OCI-M1 (cell line): ENCODE results near the gene OR7D2.
"Not testable (repeated sequence)": the region's sequence is repeated elsewhere in the genome, so short reads cannot be mapped to it uniquely, and the experiment has no call there.

ENCODE experiments used
- DNase-seq: peaks from one replicate; lab custom pipeline; 2025; lab: John Stamatoyannopoulos, UW

The OR7D2 gene

DNA sequence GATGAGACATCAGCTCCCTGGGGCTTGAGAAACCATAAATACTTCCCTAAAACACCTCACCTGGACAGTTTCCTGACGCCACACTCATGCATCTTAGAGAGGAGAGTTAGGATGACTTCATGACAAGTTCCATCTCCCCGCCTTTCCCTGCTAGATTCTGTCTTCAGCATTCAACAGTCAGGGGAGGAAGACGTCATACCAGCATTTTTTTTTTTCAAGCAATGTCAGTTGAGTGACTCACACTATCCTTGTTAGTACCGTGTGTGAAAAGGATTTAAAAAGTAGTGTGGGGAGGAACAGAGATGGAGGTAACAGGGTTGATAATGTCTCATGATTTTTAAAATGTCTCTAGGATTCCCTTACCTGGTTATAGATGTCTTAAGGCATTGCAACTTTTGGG lies at the start of gene OR7D2:
Gene OR7D2 (plus strand): TSS at position 79 of the 400 bp plus-strand sequence. CDS start 6,803 bp downstream, outside the sequence.
- no peak for DNase-seq

DNA sequence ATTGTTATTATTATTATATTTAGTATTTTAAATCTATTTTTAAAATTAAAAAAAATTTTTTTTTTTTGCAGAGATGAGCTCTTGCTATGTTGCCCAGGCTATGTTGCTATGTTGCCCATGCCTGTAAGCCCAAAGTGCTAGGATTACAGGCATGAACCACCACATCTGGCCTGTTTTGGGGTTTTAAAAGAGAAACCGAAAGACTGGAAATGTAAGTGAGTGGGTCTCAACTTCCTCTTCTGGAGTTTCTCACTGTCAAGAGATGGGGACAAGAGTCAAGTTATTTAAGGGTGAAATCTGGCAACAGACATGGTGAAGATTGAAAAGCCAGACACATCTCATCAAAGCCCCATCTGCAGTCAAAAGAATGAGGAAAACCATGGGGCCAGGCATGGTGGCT lies 47.8 kb upstream of the OR7D2 start:
- DNase-seq = peak; percentile 96

DNA sequence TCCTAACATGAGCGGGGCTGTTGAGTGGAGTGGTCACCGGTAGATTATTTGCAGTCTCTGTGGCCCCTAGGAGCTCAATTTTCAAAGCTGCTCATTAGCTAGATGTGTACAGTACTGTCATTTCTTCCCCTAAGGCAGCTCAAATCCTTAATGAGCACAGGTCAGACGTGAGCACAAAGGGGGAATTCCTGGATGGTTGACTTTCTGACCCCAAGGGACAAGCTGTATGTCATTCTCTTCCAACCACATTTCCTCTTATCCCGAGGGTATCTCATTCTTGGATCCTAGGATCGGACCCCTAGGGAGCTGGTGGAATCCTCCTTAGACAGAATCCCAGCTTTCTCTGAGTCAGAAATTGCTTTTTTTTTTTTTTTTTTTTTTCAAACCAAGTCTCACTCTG lies 46.4 kb upstream of the OR7D2 start:
- DNase-seq = no peak

DNA sequence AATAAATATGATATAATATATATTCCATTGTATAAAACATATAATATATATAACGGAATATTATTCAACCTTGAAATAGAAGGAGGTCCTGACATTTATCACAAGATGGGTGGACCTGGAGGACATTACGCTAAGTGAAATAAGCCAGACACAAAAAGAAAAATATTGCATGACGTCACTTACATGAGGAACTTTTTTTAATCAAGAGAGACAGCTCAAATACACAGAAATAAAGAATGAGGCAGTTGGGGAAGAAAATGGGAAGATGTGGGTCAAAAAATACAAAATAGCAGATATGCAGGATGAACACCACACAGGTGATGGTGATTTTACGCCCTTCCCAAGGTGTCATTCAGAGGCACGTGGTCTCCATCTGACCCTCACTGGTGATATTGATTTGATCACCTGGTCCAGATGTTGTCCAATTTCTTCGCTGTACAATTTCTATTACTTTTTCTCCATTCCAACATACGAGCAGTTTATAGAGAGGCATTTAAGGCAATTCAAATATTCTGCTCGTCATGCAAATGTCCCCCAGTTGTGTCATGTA lies 39.1 kb upstream of the OR7D2 start:
- peak; percentile 76 for DNase-seq

DNA sequence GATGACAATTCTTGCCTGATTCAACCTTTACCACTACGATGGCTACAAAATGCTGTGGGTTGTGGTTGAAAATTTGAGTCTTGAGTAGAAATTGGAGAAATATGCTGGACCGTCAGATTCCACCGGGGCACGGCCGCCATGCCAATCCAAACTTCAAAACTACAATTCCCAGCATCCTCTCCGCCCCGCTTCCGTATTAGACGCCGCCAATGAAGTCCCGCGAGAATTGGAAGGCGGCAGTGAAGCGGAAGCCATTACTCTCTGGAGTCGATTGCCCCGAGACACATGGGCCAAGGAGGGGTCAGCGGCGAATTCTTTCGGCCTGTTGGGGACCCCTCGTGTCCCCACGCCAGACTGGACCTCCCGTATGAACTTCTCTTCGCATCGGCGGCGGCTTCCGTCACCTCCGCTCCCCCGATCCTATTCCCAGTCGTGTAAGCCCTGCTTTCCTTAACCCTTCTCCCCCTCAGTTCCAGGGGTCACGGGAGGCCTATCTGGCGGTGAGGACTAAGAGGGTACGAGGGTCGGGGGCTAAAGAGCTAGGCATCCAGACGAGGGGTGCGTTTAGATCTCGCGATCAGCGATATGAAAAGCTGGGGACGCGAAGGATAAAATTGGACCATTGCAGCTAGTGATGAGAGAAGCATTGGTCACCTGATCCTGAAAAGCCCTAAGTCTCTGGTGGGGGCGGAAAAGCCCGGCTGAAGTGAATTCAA lies 38.5 kb upstream of the OR7D2 start, which contains the start of gene ZNF317:
Gene ZNF317 (plus strand): TSS at position 239 of the 716 bp plus-strand sequence. CDS start 15,620 bp downstream, outside the sequence.
- DNase-seq = peak; percentile 99

DNA sequence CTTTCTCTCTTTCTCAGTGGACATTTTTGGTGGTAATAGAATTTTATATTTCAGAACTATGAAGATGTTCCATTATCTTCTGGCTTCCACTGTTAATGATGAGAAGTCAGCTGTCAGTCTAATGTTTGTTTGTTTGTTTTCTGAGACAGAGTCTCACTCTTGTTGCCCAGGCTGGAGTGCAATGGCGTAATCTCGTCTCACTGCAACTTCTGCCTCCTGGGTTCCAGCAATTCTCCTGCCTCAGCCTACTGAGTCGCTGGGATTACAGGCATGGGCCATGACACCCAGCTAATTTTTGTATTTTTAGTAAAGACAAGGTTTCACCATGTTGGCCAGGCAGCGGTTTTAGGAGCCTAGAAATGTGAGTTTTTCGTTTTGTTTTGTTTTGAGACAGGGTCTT lies 33.9 kb upstream of the OR7D2 start:
- peak; percentile 34 for DNase-seq

DNA sequence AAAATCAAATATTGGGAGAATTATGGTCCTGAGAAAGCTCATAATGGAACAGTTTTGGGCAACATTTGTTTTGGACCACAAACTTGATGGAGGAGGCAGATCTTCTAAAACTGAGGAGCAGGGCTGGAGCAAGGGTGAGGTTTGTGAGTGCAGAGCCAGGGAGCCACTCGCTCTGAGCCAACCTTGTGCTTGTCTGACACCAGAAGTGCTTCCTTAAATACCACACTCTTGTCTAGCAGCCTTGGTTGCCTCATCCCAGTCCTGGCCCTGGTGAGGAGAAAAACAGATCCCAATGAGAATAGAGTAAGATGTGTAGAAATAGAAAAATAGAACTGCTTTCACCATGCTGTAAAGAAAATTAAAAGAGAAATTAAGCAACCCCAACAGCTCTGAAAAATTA lies 31.9 kb upstream of the OR7D2 start:
- DNase-seq = no peak

DNA sequence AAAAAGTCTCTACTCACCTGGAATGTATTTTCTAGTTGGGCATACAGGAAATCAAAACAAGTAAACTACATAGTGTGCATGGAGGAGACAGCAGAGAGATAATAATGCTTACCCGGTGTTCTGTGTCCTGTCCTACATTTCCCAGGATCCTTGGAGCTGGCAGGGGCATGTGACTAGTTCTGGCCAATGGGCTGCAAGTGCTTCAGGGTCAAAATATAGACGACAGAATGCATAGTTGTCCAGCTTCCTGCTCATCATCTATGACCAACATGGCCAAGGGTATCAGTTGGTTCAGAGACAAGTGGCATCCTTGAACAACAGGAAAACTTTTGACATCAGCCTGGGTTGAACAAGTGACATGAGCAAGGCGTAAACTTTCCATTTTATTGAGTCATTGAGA lies 30.1 kb upstream of the OR7D2 start:
- no peak for DNase-seq

DNA sequence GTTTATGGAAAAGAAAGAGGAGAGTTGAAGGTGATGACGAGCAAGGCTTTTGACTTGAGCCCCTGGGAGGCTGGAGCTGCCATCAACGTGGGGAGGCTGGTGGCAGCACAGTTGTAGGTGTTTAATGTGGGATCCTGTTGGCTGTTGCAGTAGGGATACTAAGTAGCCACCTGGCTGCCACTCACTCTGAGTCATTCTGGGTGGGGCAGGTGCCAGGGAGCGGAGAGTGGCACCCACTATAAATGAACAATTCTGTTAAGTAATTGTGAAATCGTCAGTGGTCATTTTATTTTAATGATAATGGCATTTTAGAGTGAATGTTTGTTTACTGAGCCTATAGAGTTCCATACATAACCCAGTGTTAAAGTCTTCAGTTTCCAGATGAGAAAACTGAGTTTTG lies 28.8 kb upstream of the OR7D2 start:
- DNase-seq = no peak

DNA sequence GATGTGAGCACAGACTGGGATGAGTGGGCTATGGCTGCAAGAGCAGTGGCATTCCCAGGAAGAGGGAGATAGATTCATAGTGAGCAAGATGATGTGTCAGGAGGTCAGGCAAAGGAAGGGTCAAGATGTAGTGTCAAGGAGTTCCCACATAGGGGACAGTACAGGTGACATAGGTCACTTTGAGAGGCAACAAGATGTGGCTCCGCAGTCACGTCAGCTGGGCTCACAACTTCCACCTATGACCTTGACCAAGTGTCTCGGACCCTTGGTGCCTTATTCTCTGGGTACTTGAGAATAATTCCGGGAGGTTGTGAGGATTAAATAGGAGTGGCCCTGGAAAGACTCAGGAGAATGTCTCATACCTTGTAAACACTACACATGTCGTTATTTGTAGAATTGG lies 28.1 kb upstream of the OR7D2 start:
- DNase-seq = no peak

DNA sequence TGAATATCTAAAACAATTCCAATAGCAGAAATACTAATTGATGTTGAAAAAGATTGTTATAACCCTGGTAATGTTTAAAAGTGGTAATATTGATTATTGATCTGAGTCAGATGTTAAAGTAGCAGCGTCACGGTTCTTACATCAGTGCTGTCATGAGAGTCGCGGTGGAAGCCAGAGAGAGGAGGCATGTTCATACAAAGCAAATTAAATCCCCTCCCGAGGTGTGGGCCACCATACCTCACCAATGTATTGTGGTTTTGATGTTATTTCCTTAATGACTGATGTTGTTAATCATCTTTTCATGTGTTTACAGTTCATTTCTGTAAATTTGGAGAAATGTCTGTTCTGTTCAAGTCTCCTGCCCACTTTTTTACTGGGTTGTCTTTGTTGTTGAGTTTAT lies 27.4 kb upstream of the OR7D2 start:
- no peak for DNase-seq

DNA sequence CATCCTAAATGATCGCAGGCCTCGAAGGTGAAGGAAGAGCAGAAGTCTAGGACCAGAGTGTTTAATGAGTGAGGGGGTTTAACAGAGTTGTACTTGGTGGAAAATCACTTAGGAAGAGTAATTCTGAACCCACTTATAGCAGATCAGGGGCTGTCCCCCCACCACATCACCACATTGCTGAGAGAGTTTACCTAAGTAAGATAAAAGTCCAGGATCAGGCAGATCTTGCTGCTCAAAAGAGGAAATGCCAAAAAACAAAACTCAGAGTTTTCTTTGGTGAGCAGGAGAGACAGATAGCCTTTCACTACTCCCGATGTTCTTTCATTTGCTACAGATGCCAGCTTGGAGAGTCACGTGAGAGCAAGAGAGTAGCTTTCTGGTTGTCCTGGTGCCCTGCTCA lies 23.2 kb upstream of the OR7D2 start:
- no peak for DNase-seq

DNA sequence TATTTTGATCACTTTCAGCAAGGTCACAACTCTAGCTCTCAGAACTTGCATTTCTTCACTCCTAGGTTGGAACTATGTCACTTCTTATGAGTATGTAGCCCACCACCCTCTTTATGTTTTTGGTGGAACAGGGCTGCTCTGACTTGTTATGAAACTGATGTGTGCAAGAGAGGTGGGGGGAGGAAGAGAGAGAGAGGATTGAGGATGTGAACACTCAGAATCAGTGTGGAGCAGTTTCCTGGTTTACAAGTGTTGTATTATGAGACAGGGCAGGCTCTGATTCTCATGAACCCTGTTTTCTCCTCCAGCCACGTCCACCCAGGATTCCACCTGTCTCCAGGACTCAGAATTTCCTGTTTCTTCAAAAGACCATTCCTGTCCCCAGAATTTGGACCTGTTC lies 22.5 kb upstream of the OR7D2 start:
- no peak for DNase-seq

DNA sequence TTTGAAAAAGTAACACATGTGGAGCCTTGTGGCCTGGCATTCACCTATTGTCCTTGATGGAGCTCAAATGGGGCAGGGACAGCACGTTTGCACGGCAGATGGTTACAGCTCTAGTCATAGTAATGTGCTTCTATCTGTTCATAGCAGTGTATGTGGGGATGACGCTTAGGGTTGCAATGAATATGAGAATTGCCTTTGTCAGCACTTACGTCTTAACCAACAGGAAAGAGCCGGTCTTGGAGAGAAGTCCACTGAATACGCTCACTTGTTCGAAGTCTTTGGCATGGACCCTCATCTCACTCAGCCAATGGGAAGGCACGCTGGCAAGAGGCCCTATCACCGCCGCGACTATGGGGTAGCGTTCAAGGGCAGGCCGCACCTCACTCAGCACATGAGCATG lies 18.9 kb upstream of the OR7D2 start:
- no peak for DNase-seq

DNA sequence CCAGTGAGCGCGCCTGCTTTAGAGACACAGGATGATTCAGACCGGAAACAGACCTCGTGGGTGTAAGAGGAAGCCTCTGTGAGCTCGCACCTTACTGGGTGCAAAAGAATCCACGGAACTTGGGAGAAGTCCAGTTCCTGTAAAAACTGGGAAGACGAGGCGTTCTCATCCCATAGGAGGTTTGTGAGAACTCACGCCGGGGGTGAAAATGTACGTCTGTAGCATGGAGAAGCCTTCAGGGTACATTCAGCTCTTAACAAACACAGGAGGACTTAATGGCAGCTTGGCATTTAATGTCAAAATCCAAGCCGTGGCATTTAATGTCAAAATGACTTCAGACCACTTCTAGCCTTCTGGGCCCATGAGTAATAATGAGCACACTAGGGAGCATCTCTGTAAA lies 17.4 kb upstream of the OR7D2 start:
- no peak for DNase-seq

DNA sequence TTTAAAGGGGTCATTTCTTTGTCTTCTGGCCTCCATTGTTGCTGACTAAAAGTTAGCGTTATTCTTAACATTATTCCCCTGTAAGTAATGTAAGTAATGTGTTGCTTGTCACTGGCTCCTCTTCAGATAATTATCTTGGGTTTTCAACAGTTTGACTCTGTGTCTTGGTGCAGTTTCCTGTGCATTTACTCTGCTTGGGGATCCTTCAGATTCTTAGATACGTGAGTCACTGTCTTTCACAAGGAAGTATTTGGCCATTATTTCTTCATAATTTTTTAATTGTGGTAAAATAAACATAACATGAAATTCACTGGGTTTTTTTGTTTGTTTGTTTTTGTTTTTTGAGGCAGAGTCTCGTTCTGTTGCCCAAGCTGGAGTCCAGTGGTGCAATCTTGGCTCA lies 13.5 kb upstream of the OR7D2 start:
- no peak for DNase-seq

DNA sequence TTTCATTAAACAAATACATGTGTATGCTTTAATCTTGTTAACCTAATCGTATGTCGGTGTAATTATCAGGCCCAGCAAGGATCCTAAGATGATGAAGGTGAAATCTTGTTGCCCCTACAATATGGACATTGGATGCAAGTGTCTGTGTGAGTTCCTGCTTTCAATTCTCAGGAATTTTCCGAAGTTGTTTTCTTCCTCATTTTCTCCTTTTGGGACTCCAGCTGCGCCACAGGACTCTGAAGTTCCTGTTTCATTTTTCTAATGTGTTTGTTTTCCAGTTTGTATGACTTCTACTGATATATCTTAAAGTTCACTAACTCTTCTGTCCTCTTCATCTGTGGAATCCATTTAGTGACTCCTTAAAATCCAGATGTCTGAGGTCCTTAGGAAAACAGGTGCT lies 11.9 kb upstream of the OR7D2 start:
- DNase-seq = no peak

DNA sequence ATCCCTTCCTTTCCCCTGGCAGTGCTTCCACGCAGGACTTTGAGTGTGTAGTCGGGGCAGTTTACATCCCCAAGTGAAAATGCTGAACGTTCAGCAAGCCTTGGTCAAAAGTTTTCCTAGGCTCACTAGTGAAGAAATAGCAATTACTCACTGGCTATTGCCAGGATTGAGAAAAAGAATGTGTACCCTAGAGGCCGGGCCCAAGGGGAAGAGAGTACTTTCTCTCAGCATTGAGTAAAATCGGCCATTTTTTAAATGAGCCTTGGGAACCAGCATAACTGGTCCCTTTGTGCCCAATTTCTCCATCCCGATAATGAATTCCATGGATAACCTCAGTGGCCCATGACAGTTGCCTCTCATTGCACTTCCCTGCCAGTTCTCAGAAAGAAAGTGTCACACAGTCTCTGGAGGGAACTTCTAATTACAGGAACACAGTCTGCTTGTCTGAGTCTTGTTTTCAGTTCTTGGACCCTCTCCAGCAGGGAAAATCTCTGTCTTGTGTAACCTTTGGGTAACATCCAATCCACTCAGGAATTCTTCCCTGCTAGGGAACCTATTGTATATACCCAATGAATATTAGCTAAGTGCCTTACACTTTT lies 7.3 kb upstream of the OR7D2 start:
- DNase-seq = no peak

DNA sequence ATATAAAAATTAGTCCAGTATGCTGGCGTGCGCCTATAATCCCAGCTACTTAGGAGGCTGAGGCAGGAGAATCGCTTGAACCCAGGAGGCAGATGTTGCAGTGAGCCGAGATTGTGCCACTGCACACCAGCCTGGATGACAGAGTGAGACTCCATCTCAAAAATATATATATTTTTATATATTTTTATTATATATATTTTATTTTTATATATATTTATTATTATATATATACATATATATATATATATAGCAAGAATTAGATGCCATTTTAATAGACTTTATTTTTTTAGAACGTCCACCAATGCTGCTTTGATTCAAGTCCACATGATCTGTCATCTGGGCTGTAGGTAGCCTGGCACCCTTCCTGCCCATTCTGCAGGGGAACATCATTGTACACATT lies 3.5 kb upstream of the OR7D2 start:
- no peak for DNase-seq

DNA sequence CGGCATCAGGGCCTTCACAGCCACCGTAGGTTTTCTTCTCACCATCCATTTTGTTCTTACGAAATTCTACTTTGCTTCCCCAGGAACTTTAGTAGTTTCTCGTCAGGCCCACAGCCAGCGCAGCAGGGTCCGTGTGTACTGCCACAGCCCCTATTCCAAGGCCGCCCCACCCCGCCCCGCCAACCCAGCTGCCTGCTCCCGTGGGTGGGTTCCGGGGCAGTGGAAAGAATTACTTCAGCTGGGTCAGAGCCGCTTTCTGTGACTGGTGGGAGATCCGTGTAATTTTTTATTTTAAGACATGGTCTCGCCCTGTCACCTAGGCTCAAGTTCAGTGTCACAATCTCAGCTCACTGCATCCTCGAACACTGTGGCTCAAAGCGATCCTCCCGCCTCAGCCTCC lies 4.2 kb downstream of the OR7D2 start:
- no peak for DNase-seq

DNA sequence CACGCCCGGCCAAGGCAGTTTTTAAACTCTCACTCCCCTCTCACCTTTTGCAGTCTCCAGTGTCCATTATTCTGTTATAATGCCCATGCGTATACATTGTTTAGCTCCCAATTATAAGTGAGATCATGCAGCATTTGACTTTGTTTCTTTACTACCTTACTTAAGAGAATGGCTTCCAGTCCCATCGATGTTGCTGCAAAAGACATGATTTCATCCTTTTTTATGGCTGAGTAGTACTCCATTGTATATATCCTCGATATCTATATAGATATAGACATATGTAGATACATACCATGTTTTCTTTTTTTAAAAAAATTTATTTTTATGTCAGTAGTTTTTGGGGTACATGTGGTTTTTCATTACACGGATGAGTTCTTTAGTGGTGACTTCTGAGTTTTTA lies 8.4 kb downstream of the OR7D2 start:
- DNase-seq = no peak

DNA sequence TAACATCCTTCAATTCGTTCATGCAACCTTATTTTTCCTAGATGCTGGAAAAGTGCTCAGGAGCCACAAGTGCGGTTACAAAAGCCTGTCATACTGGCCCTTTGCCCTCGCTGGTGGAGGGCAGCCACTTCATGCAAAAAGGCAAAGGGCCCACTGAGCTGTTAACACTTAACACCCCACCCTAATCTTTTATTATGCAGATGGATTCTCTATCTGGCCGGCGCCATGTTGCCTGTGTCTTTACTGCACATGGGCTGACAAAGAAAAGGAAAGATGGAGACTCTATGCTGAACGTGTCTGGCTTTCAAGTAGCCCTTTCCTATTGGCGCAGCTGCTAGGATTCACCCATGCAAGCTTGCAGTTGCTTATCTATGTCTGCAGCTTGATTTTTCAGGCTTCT lies 10.8 kb downstream of the OR7D2 start:
- DNase-seq = peak; percentile 57

DNA sequence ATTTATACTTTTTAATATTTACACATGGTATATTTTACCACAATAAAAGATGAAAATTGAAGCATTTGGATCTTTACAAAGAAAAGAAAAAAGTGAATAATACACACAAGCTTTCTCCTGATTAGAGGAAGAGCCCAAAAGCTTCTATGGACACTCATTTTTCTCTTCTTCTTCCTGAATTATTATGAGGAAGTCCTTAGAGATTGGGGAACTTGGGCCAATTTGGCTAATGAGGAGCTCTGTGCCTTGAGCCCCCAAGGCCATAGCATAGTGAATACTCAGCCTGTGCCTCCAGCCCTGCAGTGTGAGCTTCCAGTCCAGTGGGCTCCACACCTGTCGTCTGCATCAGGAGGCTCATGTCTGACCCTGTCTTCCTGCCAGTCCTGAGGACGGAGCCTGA lies 19.3 kb downstream of the OR7D2 start:
- not testable (repeated sequence) for DNase-seq
